OCI-LY1 (cell line): ENCODE results near the gene HOOK2.

ENCODE experiments used
- CTCF ChIP-seq: fragments of 200-600 bp; sonication (generic), shearing (Covaris generic); IDR thresholded peaks from 2 replicates; pipeline ENCODE4 v1.5.1; 2017; ENCODE audit warnings: mild to moderate bottlenecking, antibody characterized with exemption, low read length, moderate library complexity, mixed read lengths
- EZH2 ChIP-seq: fragments of 200-600 bp; sonication (generic), shearing (Covaris generic); IDR thresholded peaks from 2 replicates; pipeline ENCODE4 v1.8.0; 2017; ENCODE audit warnings: borderline replicate concordance, mixed run types, mild to moderate bottlenecking, antibody characterized with exemption, low read length, moderate library complexity, mixed read lengths

GRCh38 chr19:12806242-12807081 lies 31.1 kb upstream of the HOOK2 start, which contains the start of gene RNASEH2A:
- TF ChIP-seq CTCF (no peak), EZH2 (no peak)
